Ovary (tissue), 9 donors: ENCODE measurements around the gene BNC2. TPM values are rescaled to one million over a fixed set of nuclear protein-coding genes. Genes with fewer than 3 reads are reported as not detected.

Experiments used
- DNase-seq, 5 donors: peaks; one replicate each; pipeline ENCODE4 v3.0.0-alpha.2; 2019 to 2020
- H3K27ac ChIP-seq, 2 donors: fragments of 200-600 bp; one replicate each; pipeline versions ENCODE4 v1.5.1 to v1.8.0; 2019 to 2022
- H3K27me3 ChIP-seq: fragments of 200-600 bp; one replicate; pipeline ENCODE4 v1.8.0; 2022
- H3K36me3 ChIP-seq: fragments of 200-600 bp; sonication (generic); one replicate; pipeline ENCODE4 v1.5.1; 2019
- H3K4me1 ChIP-seq: one replicate; pipeline ENCODE4 v1.8.1; 2013; ENCODE audit warnings: mild to moderate bottlenecking, moderate library complexity; ENCODE audit not compliant: insufficient read depth
- H3K4me3 ChIP-seq: fragments of 200-600 bp; sonication (generic); one replicate; pipeline ENCODE4 v1.5.1; 2017
- H3K9me3 ChIP-seq, 2 donors: fragments of 200-600 bp in 1 of 2; sonication (generic) in 1 of 2; one replicate each; pipeline versions ENCODE4 v1.5.1 to v1.8.1; 2013 to 2019; ENCODE audit warnings: mild to moderate bottlenecking in 1 of 2, moderate library complexity in 1 of 2
- EP300 ChIP-seq: sonication (generic); formaldehyde crosslinking; IDR thresholded peaks from one replicate; pipeline ENCODE4 v1.6.1; 2017; ENCODE audit warnings: antibody characterized with exemption
- POLR2A ChIP-seq: fragments of 450-650 bp; IDR thresholded peaks from one replicate; pipeline ENCODE4 v1.6.1; 2017; ENCODE audit warnings: antibody characterized with exemption, mild to moderate bottlenecking, moderate library complexity
- WGBS, 3 donors: extraction: QIAGEN DNeasy Blood & Tissue Kit in 1 of 3; methylation state at CpG; one replicate each; pipeline versions ENCODE4 v1.1.5 to v1.1.7; 2013 to 2017; 5-methylcytosine and 5-hydroxymethylcytosine counted together
- intact Hi-C, 4 donors: fragments of 100-400 bp; cut with DNase I; formaldehyde crosslinking; loops; one replicate each; pipeline versions ENCODE4 v1.11.0 to v1.15.1; 2022 to 2023
- polyA plus RNA-seq, 2 donors: library from polyadenylated mRNA; stranded (reverse); fragments of 200-250 nt in 1 of 2; fragments of 350-450 nt in 1 of 2; fragmentation: Illumina TruSeq in 1 of 2; extraction: RNeasy Lipid Tissue Mini Kit (QIAGEN cat#74804) in 1 of 2; gene quantifications; one replicate each; pipeline ENCODE4 v1.2.3, GENCODE V29; 2013 to 2014
- total RNA-seq, 7 donors: library from RNA; depleted of rRNA in 2 of 7; stranded (reverse); fragments of >200 nt in 2 of 7; fragmentation: NEBNext Ultra II Directional in 3 of 7; extraction: Animal tissue kit (Norgen Biotek cat#: 25700) in 3 of 7; gene quantifications; one replicate each; pipeline versions ENCODE4 v1.1.0 to v1.2.4, GENCODE V29; 2016 to 2023
- TF ChIP-seq, protein P1 (sequence below), 3 donors: fragments of 450-650 bp in 2 of 3; fragments of 200-600 bp in 1 of 3; IDR thresholded peaks; one replicate each; pipeline versions ENCODE4 v1.5.1 to v1.8.0; 2016 to 2022; ENCODE audit warnings: antibody characterized with exemption in 3 of 3, mild to moderate bottlenecking in 1 of 3
- donor health status: DM: no; HTN: no; CAD: no; lungs with moderate emphysema.
- donor health status: DM: no; HTN: no; CAD: no.
- donor health status: Bipolar disorder and iron deficiency.
- donor health status: DM: yes; HTN: yes; CAD: no.
- donor health status: DM: no; HTN: no; CAD: no.
- donor health status: DM: yes; HTN: yes; CAD: no.

BNC2 gene
- total and polyA plus RNA-seq, 9 donors: 17.2 to 232 (median 197) TPM

DNA sequence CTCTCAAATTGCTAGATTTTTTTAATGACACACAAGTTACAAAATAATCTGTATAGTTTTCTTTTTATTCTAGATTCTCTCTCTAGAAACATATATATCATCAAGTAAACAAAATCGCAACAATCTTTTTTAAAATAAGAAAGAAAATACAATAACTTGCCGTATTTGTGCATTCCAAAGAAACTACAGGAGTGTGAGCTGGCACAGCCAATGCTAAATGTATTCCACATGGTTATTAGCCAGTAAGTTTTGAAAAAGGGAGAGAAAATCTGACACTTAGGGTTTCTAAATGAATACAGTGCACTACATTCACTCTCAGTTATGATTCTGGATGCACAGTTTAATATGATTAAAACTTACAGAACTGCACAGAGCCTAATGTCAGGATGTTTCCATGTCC is 117.9 kb downstream of the BNC2 start:
- DNase-seq: no peak
- TF ChIP-seq EP300 (no peak), POLR2A (no peak)
- TF ChIP-seq, protein P1, sequence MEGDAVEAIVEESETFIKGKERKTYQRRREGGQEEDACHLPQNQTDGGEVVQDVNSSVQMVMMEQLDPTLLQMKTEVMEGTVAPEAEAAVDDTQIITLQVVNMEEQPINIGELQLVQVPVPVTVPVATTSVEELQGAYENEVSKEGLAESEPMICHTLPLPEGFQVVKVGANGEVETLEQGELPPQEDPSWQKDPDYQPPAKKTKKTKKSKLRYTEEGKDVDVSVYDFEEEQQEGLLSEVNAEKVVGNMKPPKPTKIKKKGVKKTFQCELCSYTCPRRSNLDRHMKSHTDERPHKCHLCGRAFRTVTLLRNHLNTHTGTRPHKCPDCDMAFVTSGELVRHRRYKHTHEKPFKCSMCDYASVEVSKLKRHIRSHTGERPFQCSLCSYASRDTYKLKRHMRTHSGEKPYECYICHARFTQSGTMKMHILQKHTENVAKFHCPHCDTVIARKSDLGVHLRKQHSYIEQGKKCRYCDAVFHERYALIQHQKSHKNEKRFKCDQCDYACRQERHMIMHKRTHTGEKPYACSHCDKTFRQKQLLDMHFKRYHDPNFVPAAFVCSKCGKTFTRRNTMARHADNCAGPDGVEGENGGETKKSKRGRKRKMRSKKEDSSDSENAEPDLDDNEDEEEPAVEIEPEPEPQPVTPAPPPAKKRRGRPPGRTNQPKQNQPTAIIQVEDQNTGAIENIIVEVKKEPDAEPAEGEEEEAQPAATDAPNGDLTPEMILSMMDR (IDR thresholded peaks at IDR 0.05): no peak
- peaks cover 2% of the 10 kb centered on the region for H3K4me1 ChIP-seq
- no peak overlapping the region for H3K27ac ChIP-seq
- no peaks in the 10 kb centered on the region for H3K36me3 ChIP-seq
- H3K9me3 ChIP-seq: no peaks in the 10 kb centered on the region
- 14 to 28% (median 19%) methylated on average over 2 of the region's 2 CpGs for WGBS, 3 donors
- intact Hi-C loops: loop anchor here in 1 of 4 donors (10.0 kb wide), 1 partner anchor 708 kb away; no protein-coding TSS in a partner anchor
- H3K27me3 ChIP-seq: no peaks in the 10 kb centered on the region
- H3K4me3 ChIP-seq: no peak overlapping the region

DNA sequence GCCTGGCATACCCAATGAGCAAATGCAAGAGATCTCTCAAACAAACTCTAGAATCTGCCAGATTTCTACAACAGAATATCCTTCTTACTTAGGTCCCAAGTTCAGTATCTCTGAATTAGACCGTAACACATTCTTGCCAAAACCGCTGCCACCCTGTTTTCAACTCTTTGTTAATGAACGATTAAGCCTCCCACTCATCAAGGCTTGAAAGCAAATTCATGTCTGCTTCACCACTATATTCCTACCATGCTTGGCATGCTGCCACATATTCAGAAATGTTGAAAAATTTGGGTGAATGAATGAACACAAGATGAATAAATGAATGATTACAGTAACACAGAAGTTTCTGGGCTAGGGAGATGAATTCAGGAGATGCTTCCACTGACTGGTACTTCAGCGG is 119.9 kb downstream of the BNC2 start:
- TF ChIP-seq EP300 (no peak), POLR2A (no peak)
- TF ChIP-seq, protein P1 (IDR thresholded peaks at IDR 0.05): no peak
- H3K36me3 ChIP-seq: no peaks in the 10 kb centered on the region
- H3K4me3 ChIP-seq: no peak overlapping the region
- WGBS, 3 donors: 88 to 91% (median 89%) methylated on average over 4 of the region's 4 CpGs
- H3K9me3 ChIP-seq: no peaks in the 10 kb centered on the region
- H3K27me3 ChIP-seq: no peaks in the 10 kb centered on the region
- H3K27ac ChIP-seq: no peak overlapping the region
- H3K4me1 ChIP-seq: peaks cover 2% of the 10 kb centered on the region
- intact Hi-C loops: loop anchor here in 1 of 4 donors (10.0 kb wide), 1 partner anchor 706 kb away; no protein-coding TSS in a partner anchor
- no peak for DNase-seq

DNA sequence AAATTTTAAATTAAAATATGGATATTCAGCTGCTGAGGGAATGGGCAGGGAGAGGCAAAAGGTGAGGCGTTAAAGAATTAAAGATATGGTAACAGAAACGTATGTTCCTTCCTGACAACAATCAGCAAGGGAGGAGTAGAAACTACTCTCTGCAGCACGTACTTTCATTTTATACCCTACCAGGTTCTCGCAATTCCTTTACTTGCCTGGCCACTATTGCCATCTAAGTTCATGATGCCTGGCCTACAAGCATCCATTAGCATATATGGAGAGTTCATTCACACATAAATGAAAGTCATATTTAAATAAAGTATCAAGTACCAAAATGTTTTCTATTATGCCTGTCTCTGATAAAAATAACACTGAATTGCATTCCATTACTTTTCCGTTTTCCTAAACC is 125.1 kb downstream of the BNC2 start:
- peak overlapping the region in 1 of 2 donors; percentile 10 for H3K27ac ChIP-seq
- 44 to 50% (median 46%) methylated on average over 5 of the region's 5 CpGs for WGBS, 3 donors
- no peaks in the 10 kb centered on the region for H3K36me3 ChIP-seq
- no peak overlapping the region for H3K4me3 ChIP-seq
- DNase-seq: no peak
- no peaks in the 10 kb centered on the region for H3K27me3 ChIP-seq
- H3K4me1 ChIP-seq: peaks cover 4% of the 10 kb centered on the region
- no peaks in the 10 kb centered on the region for H3K9me3 ChIP-seq
- TF ChIP-seq, protein P1 (IDR thresholded peaks at IDR 0.05): no peak
- TF ChIP-seq EP300 (no peak), POLR2A (no peak)
- intact Hi-C loops: no loop called here

DNA sequence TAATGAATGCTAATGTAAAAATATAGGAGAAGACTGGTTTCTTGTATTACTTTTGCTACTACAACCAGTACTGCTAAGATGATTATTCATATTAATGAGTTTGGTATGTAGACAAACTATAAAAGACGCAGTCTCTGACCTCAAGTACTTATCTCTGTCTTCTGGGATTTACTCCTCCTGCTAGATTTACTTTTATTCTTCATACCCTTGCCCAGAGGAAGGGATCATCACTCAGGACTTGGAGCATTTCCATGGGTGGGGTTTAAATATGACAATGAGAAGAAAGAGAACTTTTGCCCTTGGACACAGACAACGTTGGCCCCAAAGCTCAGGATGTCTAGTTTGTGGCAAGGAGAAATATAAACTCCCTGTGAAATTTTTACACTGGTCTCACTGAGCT is 126.1 kb downstream of the BNC2 start:
- H3K4me1 ChIP-seq: peaks cover 7% of the 10 kb centered on the region
- H3K36me3 ChIP-seq: no peaks in the 10 kb centered on the region
- no peak overlapping the region for H3K27ac ChIP-seq
- DNase-seq: no peak
- no peaks in the 10 kb centered on the region for H3K9me3 ChIP-seq
- H3K4me3 ChIP-seq: no peak overlapping the region
- intact Hi-C loops: loop anchor here in 1 of 4 donors (5.0 kb wide), 1 partner anchor 83 kb away; no protein-coding TSS in a partner anchor
- no peak for TF ChIP-seq EP300
- TF ChIP-seq, protein P1 (IDR thresholded peaks at IDR 0.05): no peak
- TF ChIP-seq POLR2A: no peak
- 1 to 2% (median 1%) methylated on average over 2 of the region's 2 CpGs for WGBS, 3 donors
- H3K27me3 ChIP-seq: no peaks in the 10 kb centered on the region
